Stomach smooth muscle (tissue), 2 donors: Measurements from ENCODE around the gene MOK.

Experiments used
- H3K27ac ChIP-seq: one replicate; pipeline ENCODE4 v1.7.0; 2013; ENCODE audit warnings: mild to moderate bottlenecking, low read length, inconsistent platforms
- H3K27me3 ChIP-seq, 2 donors: one replicate each; pipeline ENCODE4 v1.7.0; 2013; ENCODE audit warnings: low read length in 2 of 2; ENCODE audit not compliant: insufficient read depth in 2 of 2, control insufficient read depth in 1 of 2
- H3K36me3 ChIP-seq, 2 donors: one replicate each; pipeline ENCODE4 v1.7.0; 2013; ENCODE audit warnings: low read length in 2 of 2; ENCODE audit not compliant: control insufficient read depth in 2 of 2, insufficient read depth in 2 of 2
- H3K4me1 ChIP-seq: one replicate; pipeline ENCODE4 v1.7.0; 2013; ENCODE audit warnings: low read length; ENCODE audit not compliant: control insufficient read depth, insufficient read depth
- H3K4me3 ChIP-seq, 2 donors: one replicate each; pipeline ENCODE4 v1.7.0; 2013; ENCODE audit warnings: low read length in 2 of 2
- H3K9ac ChIP-seq, 2 donors: one replicate each; pipeline ENCODE4 v1.7.0; 2013; ENCODE audit warnings: low read length in 2 of 2, mild to moderate bottlenecking in 1 of 2
- H3K9me3 ChIP-seq, 2 donors: one replicate each; pipeline ENCODE4 v1.7.0; 2013; ENCODE audit warnings: low read length in 2 of 2; ENCODE audit not compliant: control insufficient read depth in 2 of 2
- donor health status: healthy.
- donor health status: Pancreatic carcinoma.

MOK gene

GRCh38 chr14:102232348-102232625 is 72.7 kb downstream of the MOK start:
- peaks cover 0 to 17% of the 10 kb centered on the region in 2 donors for H3K36me3 ChIP-seq
- no peak overlapping the region for H3K4me3 ChIP-seq
- H3K4me1 ChIP-seq = peaks cover 9% of the 10 kb centered on the region
- no peak overlapping the region for H3K27ac ChIP-seq
- no peaks in the 10 kb centered on the region for H3K9me3 ChIP-seq
- H3K9ac ChIP-seq = no peak overlapping the region
- no peaks in the 10 kb centered on the region for H3K27me3 ChIP-seq

- Histone ChIP-seq H3K27me3 (no peaks in the 10 kb centered on the region), H3K4me1 (peaks cover 9% of the 10 kb centered on the region), H3K27ac (no peak overlapping the region), H3K36me3 (peaks cover 0 to 17% of the 10 kb centered on the region in 2 donors), H3K9ac (no peak overlapping the region), H3K4me3 (no peak overlapping the region), H3K9me3 (no peaks in the 10 kb centered on the region)
Measured at GRCh38 chr14:102231476-102232347, 73.3 kb downstream of the MOK start.

- H3K4me1 ChIP-seq = peaks cover 8% of the 10 kb centered on the region
- no peak overlapping the region for H3K4me3 ChIP-seq
- H3K27me3 ChIP-seq = no peaks in the 10 kb centered on the region
- no peaks in the 10 kb centered on the region for H3K9me3 ChIP-seq
- H3K27ac ChIP-seq = no peak overlapping the region
- H3K36me3 ChIP-seq = peaks cover 0 to 17% of the 10 kb centered on the region in 2 donors
- H3K9ac ChIP-seq = no peak overlapping the region
Measured at GRCh38 chr14:102230481-102231210, 74.3 kb downstream of the MOK start.

- peaks cover under 1% of the 10 kb centered on the region for H3K4me1 ChIP-seq
- no peak overlapping the region for H3K27ac ChIP-seq
- no peaks in the 10 kb centered on the region for H3K9me3 ChIP-seq
- H3K27me3 ChIP-seq = no peaks in the 10 kb centered on the region
- peaks cover 0 to 17% of the 10 kb centered on the region in 2 donors for H3K36me3 ChIP-seq
- no peak overlapping the region for H3K4me3 ChIP-seq
- H3K9ac ChIP-seq = no peak overlapping the region
Measured at GRCh38 chr14:102229739-102230092, 75.2 kb downstream of the MOK start.

GRCh38 chr14:102229071-102229738 is 75.8 kb downstream of the MOK start:
- Histone ChIP-seq H3K27me3 (no peaks in the 10 kb centered on the region), H3K9me3 (no peaks in the 10 kb centered on the region), H3K4me3 (no peak overlapping the region), H3K4me1 (no peaks in the 10 kb centered on the region), H3K27ac (no peak overlapping the region), H3K36me3 (peaks cover 0 to 17% of the 10 kb centered on the region in 2 donors), H3K9ac (no peak overlapping the region)

GRCh38 chr14:102227184-102227964 is 77.6 kb downstream of the MOK start:
- Histone ChIP-seq H3K4me3 (no peak overlapping the region), H3K27ac (no peak overlapping the region), H3K9ac (no peak overlapping the region), H3K36me3 (peaks cover 0 to 18% of the 10 kb centered on the region in 2 donors), H3K4me1 (no peaks in the 10 kb centered on the region), H3K9me3 (no peaks in the 10 kb centered on the region), H3K27me3 (no peaks in the 10 kb centered on the region)

GRCh38 chr14:102226356-102227125 is 78.4 kb downstream of the MOK start:
- no peaks in the 10 kb centered on the region for H3K27me3 ChIP-seq
- no peaks in the 10 kb centered on the region for H3K9me3 ChIP-seq
- H3K4me3 ChIP-seq = no peak overlapping the region
- no peak overlapping the region for H3K27ac ChIP-seq
- no peaks in the 10 kb centered on the region for H3K4me1 ChIP-seq
- H3K36me3 ChIP-seq = peaks cover 0 to 17% of the 10 kb centered on the region in 2 donors
- no peak overlapping the region for H3K9ac ChIP-seq

GRCh38 chr14:102225936-102226335 is 79.0 kb downstream of the MOK start:
- Histone ChIP-seq H3K36me3 (peaks cover 0 to 13% of the 10 kb centered on the region in 2 donors), H3K4me3 (no peak overlapping the region), H3K27ac (no peak overlapping the region), H3K9ac (no peak overlapping the region), H3K4me1 (no peaks in the 10 kb centered on the region), H3K27me3 (no peaks in the 10 kb centered on the region), H3K9me3 (no peaks in the 10 kb centered on the region)

GRCh38 chr14:102225386-102225785 is 79.6 kb downstream of the MOK start:
- Histone ChIP-seq H3K27me3 (no peaks in the 10 kb centered on the region), H3K4me3 (no peak overlapping the region), H3K9ac (no peak overlapping the region), H3K9me3 (no peaks in the 10 kb centered on the region), H3K4me1 (no peaks in the 10 kb centered on the region), H3K36me3 (peaks cover 0 to 11% of the 10 kb centered on the region in 2 donors), H3K27ac (no peak overlapping the region)

GRCh38 chr14:102223682-102224081 is 81.3 kb downstream of the MOK start:
- Histone ChIP-seq H3K9me3 (no peaks in the 10 kb centered on the region), H3K4me3 (no peak overlapping the region), H3K4me1 (no peaks in the 10 kb centered on the region), H3K9ac (no peak overlapping the region), H3K27ac (no peak overlapping the region), H3K36me3 (peaks cover 0 to 5% of the 10 kb centered on the region in 2 donors), H3K27me3 (no peaks in the 10 kb centered on the region)
